K562 (cell line): ENCODE measurements around the gene B3GALT6. TPM values are rescaled to one million over a fixed set of nuclear protein-coding genes. Genes with fewer than 3 reads are reported as not detected.

ENCODE experiments used
- CBX1 ChIP-seq: sonication (generic); IDR thresholded peaks from 2 replicates; pipeline ENCODE4 v1.6.1; 2016; ENCODE audit warnings: antibody characterized with exemption, low read depth, mild to moderate bottlenecking
- CHCHD3 ChIP-seq: fragments of 250-450 bp; sonication (Bioruptor Pico); IDR thresholded peaks from 2 replicates; pipeline ENCODE4 v2.1.2; 2022; ENCODE audit warnings: mild to moderate bottlenecking
- ETS2 ChIP-seq: IDR thresholded peaks from 2 replicates; pipeline ENCODE4 v1.6.1; 2016; ENCODE audit warnings: borderline replicate concordance, missing genetic modification characterization, mild to moderate bottlenecking, moderate library complexity, missing compliant biosample characterization; ENCODE audit not compliant: poor library complexity, severe bottlenecking
- GTF2A2 ChIP-seq: IDR thresholded peaks from 2 replicates; pipeline ENCODE4 v1.6.1; 2016; ENCODE audit warnings: mild to moderate bottlenecking, missing genetic modification characterization, missing compliant biosample characterization
- HNRNPUL1 ChIP-seq: fragments of 200-400 bp; formaldehyde crosslinking; IDR thresholded peaks from 2 replicates; pipeline ENCODE4 v1.6.1; 2017; ENCODE audit warnings: low read length
- MAFF ChIP-seq: IDR thresholded peaks from 2 replicates; pipeline ENCODE4 v1.6.1; 2012; ENCODE audit warnings: low read length, improper control_type of control experiment
- MCM2 ChIP-seq: fragments of 450-650 bp; IDR thresholded peaks from 2 replicates; pipeline ENCODE4 v1.6.1; 2017; ENCODE audit warnings: low read depth, mild to moderate bottlenecking
- MTA1 ChIP-seq: fragments of 450-650 bp; IDR thresholded peaks from 2 replicates; pipeline ENCODE4 v1.6.1; 2017; ENCODE audit warnings: borderline replicate concordance
- NBN ChIP-seq: fragments of 450-650 bp; IDR thresholded peaks from 2 replicates; pipeline ENCODE4 v1.6.1; 2016; ENCODE audit warnings: low read depth, mild to moderate bottlenecking
- NCOA4 ChIP-seq: fragments of 450-650 bp; IDR thresholded peaks from 2 replicates; pipeline ENCODE4 v1.6.1; 2018; ENCODE audit warnings: mild to moderate bottlenecking; ENCODE audit not compliant: partially characterized antibody
- POLR2H ChIP-seq: IDR thresholded peaks from 2 replicates; pipeline ENCODE4 v1.6.1; 2016; ENCODE audit warnings: missing genetic modification characterization, low read depth, mild to moderate bottlenecking, control low read depth, missing compliant biosample characterization, moderate library complexity
- SIRT6 ChIP-seq: IDR thresholded peaks from one replicate; pipeline ENCODE4 v1.6.1; 2012; ENCODE audit warnings: low read depth, mild to moderate bottlenecking, control low read depth, inconsistent platforms, low read length, moderate library complexity
- TCF3 ChIP-seq: sonication (generic); formaldehyde crosslinking; IDR thresholded peaks from 2 replicates; pipeline ENCODE4 v1.4.0; 2020; ENCODE audit warnings: mild to moderate bottlenecking, missing genetic modification reagents
- WHSC1 ChIP-seq: IDR thresholded peaks from one replicate; pipeline ENCODE4 v1.6.1; 2012; ENCODE audit warnings: low read length, control low read depth, inconsistent platforms
- YY1 ChIP-seq, 3 experiments: IDR thresholded peaks; 2 replicates each; pipeline ENCODE4 v1.6.1; 2011; ENCODE audit warnings: low read length in 2 of 3, mild to moderate bottlenecking in 2 of 3, moderate library complexity in 2 of 3, borderline replicate concordance in 1 of 3, control low read depth in 1 of 3, low read depth in 1 of 3; ENCODE audit not compliant: insufficient read depth in 3 of 3, insufficient replicate concordance in 2 of 3, control insufficient read depth in 1 of 3, insufficient read length in 1 of 3; ENCODE audit errors: extremely low read depth in 1 of 3
- ZNF445 ChIP-seq: fragments of 250-450 bp; sonication (Bioruptor Pico); IDR thresholded peaks from 2 replicates; pipeline ENCODE4 v1.4.0; 2020; ENCODE audit warnings: low read depth, mild to moderate bottlenecking, moderate library complexity
- ZNF766 ChIP-seq: fragments of 200-800 bp; sonication (Bioruptor generic); conservative IDR thresholded peaks from 2 replicates; pipeline ENCODE4 v1.6.1; 2016; ENCODE audit warnings: missing genetic modification characterization, missing compliant biosample characterization
- ZNF778 ChIP-seq: fragments of 450-650 bp; formaldehyde crosslinking; IDR thresholded peaks from 2 replicates; pipeline ENCODE4 v1.4.0; 2020; ENCODE audit warnings: mild to moderate bottlenecking, moderate library complexity
- polyA plus RNA-seq, 8 experiments: library from polyadenylated mRNA; depleted of rRNA in 4 of 8; stranded (reverse) in 5 of 8; unstranded in 3 of 8; fragments of >200 nt; fragmentation: Nextera tagmentation in 2 of 8; fragmentation: Illumina TruSeq in 1 of 8; extraction: Ambion mirVana in 2 of 8; extraction: Trizol in 1 of 8; gene quantifications; 2 replicates each; pipeline versions ENCODE4 v1.2.1 to v1.2.3, GENCODE V29; 2011 to 2014; ENCODE audit warnings: inconsistent platforms in 1 of 8, missing spikeins in 1 of 8
- total RNA-seq, 7 experiments: library from RNA; depleted of rRNA in 6 of 7; stranded (reverse); fragments of >200 nt in 6 of 7; fragmentation: Illumina TruSeq in 2 of 7; extraction: Trizol in 2 of 7; gene quantifications; 2 replicates each; pipeline versions ENCODE4 v1.2.1 to v1.2.3, GENCODE V29; 2011 to 2021; ENCODE audit warnings: low replicate concordance in 1 of 7
- TF ChIP-seq, protein P1 (sequence below): IDR thresholded peaks from 3 replicates; pipeline ENCODE4 v1.6.1; 2011; ENCODE audit warnings: borderline replicate concordance, mild to moderate bottlenecking; ENCODE audit not compliant: insufficient read length, insufficient read depth
- TF ChIP-seq, protein P2 (sequence below): fragments of 450-650 bp; IDR thresholded peaks from 2 replicates; pipeline ENCODE4 v1.6.1; 2018; ENCODE audit warnings: mild to moderate bottlenecking, low read depth; ENCODE audit not compliant: partially characterized antibody
- TF ChIP-seq, protein P3 (sequence below): sonication (generic); formaldehyde crosslinking; IDR thresholded peaks from 2 replicates; pipeline ENCODE4 v1.8.0; 2022; ENCODE audit warnings: mild to moderate bottlenecking, missing genetic modification reagents

Gene B3GALT6
- total and polyA plus RNA-seq, 9 of the 15 experiments (the other 6 are each of a cell fraction or from before 2014, with no cell fraction given) = 0.68 to 29.8 (median 9.9) TPM

DNA sequence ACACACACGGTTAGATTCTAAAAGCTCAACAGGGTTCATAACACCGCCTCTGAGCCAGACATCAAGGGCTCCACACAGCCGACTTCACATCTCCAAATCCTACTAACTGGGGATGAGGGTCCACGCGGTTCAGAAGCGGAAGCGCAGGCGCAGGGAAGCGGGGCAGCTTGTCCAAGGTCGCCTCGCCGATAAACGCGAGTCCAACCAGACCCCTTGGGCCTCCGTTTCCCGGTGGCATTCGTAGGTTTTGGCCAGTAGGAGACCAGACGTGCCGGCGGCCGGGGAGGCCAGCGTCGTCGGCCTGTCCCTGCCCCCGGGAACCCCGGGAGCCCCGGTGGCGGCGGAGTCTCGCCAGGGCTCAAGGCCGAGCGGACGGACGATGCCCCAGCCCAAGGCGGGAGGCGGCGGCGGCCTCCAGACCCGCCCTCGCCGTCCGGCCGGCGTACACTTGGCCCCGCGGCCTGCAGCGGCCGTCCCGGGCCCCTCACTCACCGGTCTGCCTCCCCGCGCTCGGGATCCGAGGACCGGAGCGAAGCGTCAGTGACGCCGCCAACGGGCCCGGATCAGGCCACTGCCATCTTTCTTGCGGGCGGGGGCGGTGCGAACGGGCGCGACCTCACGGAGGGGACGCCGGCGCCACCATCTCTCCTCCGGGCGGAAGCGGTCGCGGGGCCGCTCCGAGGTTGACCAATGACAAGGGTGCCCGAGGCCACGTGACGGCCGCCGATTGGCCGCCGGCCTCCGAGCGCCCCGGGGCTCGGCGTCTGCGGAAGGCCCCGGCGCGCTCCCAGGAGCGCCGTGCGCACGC lies 433 bp upstream of the B3GALT6 start, which contains the start of gene SDF4 (continued):
- TF ChIP-seq NBN (no peak), ETS2 (tag) (no peak), NCOA4 (no peak), ZNF766 (CRISPR knock-in tag) (peak; percentile 72; the same call in 1 of the 2 replicates), MAFF (no peak), CBX1 (peak; percentile 87; the same call in 1 of the 2 replicates), CHCHD3 (CRISPR knock-in tag) (no peak), TCF3 (CRISPR knock-in tag) (0 out of 2 replicates have a peak, but pooled peaks have one; percentile 7), POLR2H (tag) (peak; percentile 92), MCM2 (no peak), YY1 (IDR thresholded peaks at IDR 0.05; ENCODE audit: borderline replicate concordance in 1 of 3, control insufficient read depth in 1 of 3, extremely low read depth in 1 of 3, insufficient read depth in 3 of 3, insufficient read length in 1 of 3, insufficient replicate concordance in 2 of 3, low read depth in 1 of 3, low read length in 2 of 3) (peak; percentile 98 to 100 (median 99)), GTF2A2 (tag) (no peak; the same call in 1 of the 2 replicates), SIRT6 (no peak), HNRNPUL1 (no peak), MTA1 (no peak), WHSC1 (no peak), ZNF778 (CRISPR knock-in tag) (no peak), ZNF445 (no peak)
- TF ChIP-seq, protein P1, sequence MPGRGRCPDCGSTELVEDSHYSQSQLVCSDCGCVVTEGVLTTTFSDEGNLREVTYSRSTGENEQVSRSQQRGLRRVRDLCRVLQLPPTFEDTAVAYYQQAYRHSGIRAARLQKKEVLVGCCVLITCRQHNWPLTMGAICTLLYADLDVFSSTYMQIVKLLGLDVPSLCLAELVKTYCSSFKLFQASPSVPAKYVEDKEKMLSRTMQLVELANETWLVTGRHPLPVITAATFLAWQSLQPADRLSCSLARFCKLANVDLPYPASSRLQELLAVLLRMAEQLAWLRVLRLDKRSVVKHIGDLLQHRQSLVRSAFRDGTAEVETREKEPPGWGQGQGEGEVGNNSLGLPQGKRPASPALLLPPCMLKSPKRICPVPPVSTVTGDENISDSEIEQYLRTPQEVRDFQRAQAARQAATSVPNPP = no peak
- TF ChIP-seq, protein P2, sequence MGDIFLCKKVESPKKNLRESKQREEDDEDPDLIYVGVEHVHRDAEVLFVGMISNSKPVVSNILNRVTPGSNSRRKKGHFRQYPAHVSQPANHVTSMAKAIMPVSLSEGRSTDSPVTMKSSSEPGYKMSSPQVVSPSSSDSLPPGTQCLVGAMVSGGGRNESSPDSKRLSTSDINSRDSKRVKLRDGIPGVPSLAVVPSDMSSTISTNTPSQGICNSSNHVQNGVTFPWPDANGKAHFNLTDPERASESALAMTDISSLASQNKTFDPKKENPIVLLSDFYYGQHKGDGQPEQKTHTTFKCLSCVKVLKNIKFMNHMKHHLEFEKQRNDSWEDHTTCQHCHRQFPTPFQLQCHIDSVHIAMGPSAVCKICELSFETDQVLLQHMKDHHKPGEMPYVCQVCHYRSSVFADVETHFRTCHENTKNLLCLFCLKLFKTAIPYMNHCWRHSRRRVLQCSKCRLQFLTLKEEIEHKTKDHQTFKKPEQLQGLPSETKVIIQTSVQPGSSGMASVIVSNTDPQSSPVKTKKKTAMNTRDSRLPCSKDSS = no peak
- TF ChIP-seq, protein P3, sequence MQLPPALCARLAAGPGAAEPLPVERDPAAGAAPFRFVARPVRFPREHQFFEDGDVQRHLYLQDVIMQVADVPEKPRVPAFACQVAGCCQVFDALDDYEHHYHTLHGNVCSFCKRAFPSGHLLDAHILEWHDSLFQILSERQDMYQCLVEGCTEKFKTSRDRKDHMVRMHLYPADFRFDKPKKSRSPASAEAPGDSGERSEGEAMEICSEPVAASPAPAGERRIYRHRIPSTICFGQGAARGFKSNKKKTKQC (CRISPR knock-in tag) = peak; percentile 74; the same call in 1 of the 2 replicates
